K562 (cell line): ENCODE data around the gene RHEB. TPM values are rescaled to one million over a fixed set of nuclear protein-coding genes. Genes with fewer than 3 reads are reported as not detected.

ENCODE experiments used
- ATAC-seq: fragments of 200-7000 bp; cut with Tn5 transposase; 3 replicates; pipeline ENCODE4 v1.9.1; 2020; ENCODE audit warnings: moderate library complexity
- BruUV-seq: library from RNA; stranded (reverse); fragments of 400-500 nt; replicated peaks from 2 replicates; lab custom pipeline; 2021; lab: Mats Ljungman, UMichigan
- CTCF ChIA-PET: fragments of 300-600 bp; formaldehyde crosslinking; extraction: SDS; loops from one replicate; lab custom pipeline; 2021; ENCODE audit warnings: low intra/inter-chr PET ratio; lab: Yijun Ruan, JAX
- POLR2A ChIA-PET: fragments of 300-600, 350-650 bp; sonication (Branson Sonifier 250); formaldehyde crosslinking; extraction: SDS; loops from one replicate; lab custom pipeline; 2021; ENCODE audit warnings: antibody characterized with exemption, inconsistent platforms; lab: Yijun Ruan, JAX
- DNase-seq, 4 experiments: peaks; one replicate each; pipeline versions ENCODE4 v3.0.0 to v3.0.0-alpha.2; 2011 to 2018; ENCODE audit warnings: low spot score in 3 of 4, mixed read lengths in 3 of 4; ENCODE audit errors: extremely low read depth in 1 of 4
- FAIRE-seq: peaks from 2 replicates; lab custom pipeline; 2011; peaks lifted over from hg19 to GRCh38; lab: Jason Lieb, UNC
- H2AFZ ChIP-seq: 2 replicates; pipeline ENCODE4 v1.6.0; 2011; ENCODE audit warnings: low read depth, low read length, control low read depth, inconsistent platforms
- H3K27ac ChIP-seq: fragments of 200-600 bp; 3 replicates; pipeline ENCODE4 v1.8.0; 2011; ENCODE audit warnings: low read depth, mild to moderate bottlenecking, control low read depth, inconsistent platforms, low read length, moderate library complexity, mixed read lengths; ENCODE audit errors: extremely low read depth
- H3K27me3 ChIP-seq, 2 experiments: fragments of 300-600 bp in 1 of 2; 2 replicates in 1 of 2; 3 replicates in 1 of 2; pipeline versions ENCODE4 v1.6.0 to v1.8.0; 2011; ENCODE audit warnings: inconsistent platforms in 2 of 2, low read length in 2 of 2, mild to moderate bottlenecking in 1 of 2, mixed read lengths in 1 of 2, moderate library complexity in 1 of 2; ENCODE audit not compliant: control insufficient read depth in 2 of 2, insufficient read depth in 2 of 2
- H3K36me3 ChIP-seq: fragments of 300-600 bp; 3 replicates; pipeline ENCODE4 v1.8.0; 2011; ENCODE audit warnings: mild to moderate bottlenecking, low read length, inconsistent platforms; ENCODE audit not compliant: control insufficient read depth, insufficient read depth
- H3K4me1 ChIP-seq, 2 experiments: fragments of 200-600 bp in 1 of 2; replicated peaks in 1 of 2; 2 replicates in 1 of 2; 3 replicates in 1 of 2; pipeline versions ENCODE4 v1.5.1 to v1.8.0; 2011; ENCODE audit warnings: inconsistent platforms in 2 of 2, low read length in 2 of 2, mild to moderate bottlenecking in 1 of 2, mixed read lengths in 1 of 2, moderate library complexity in 1 of 2; ENCODE audit not compliant: control insufficient read depth in 2 of 2, insufficient read depth in 2 of 2
- H3K4me2 ChIP-seq: 2 replicates; pipeline ENCODE4 v1.6.1; 2011; ENCODE audit warnings: low read length, control low read depth, inconsistent platforms, mixed read lengths; ENCODE audit not compliant: insufficient read depth
- H3K4me3 ChIP-seq: fragments of 200-600 bp; sonication (generic), shearing (Covaris generic); 2 replicates; pipeline ENCODE4 v1.5.1; 2016; ENCODE audit warnings: control low read depth, inconsistent platforms
- H3K79me2 ChIP-seq: fragments of 200-600 bp; 3 replicates; pipeline ENCODE4 v1.8.0; 2011; ENCODE audit warnings: low read length, inconsistent platforms; ENCODE audit not compliant: control insufficient read depth, insufficient read depth
- H3K9ac ChIP-seq, 2 experiments: 2 replicates each; pipeline versions ENCODE4 v1.6.0 to v1.6.1; 2011; ENCODE audit warnings: low read depth in 2 of 2, low read length in 2 of 2, control low read depth in 1 of 2, inconsistent platforms in 1 of 2, mild to moderate bottlenecking in 1 of 2, mixed read lengths in 1 of 2; ENCODE audit not compliant: insufficient read depth in 1 of 2
- H3K9me1 ChIP-seq: one replicate; pipeline ENCODE4 v1.6.0; 2011; ENCODE audit warnings: inconsistent platforms, mild to moderate bottlenecking, low read length, moderate library complexity; ENCODE audit not compliant: control insufficient read depth, insufficient read depth
- H3K9me3 ChIP-seq: replicated peaks from 2 replicates; pipeline ENCODE4 v1.5.1; 2011; ENCODE audit warnings: low read depth, low read length, inconsistent platforms; ENCODE audit not compliant: control insufficient read depth, insufficient read depth
- H4K20me1 ChIP-seq: replicated peaks from 2 replicates; pipeline ENCODE4 v1.6.1; 2011; ENCODE audit warnings: low read length, inconsistent platforms, mixed read lengths; ENCODE audit not compliant: control insufficient read depth, insufficient read depth
- BACH1 ChIP-seq: fragments of 200-800 bp; sonication (Bioruptor generic); IDR thresholded peaks from 2 replicates; pipeline ENCODE4 v1.6.1; 2016; ENCODE audit warnings: missing genetic modification characterization, missing compliant biosample characterization
- CEBPG ChIP-seq, 3 experiments: fragments of 200-800 bp in 1 of 3; sonication (Bioruptor generic) in 1 of 3; sonication (generic) in 1 of 3; formaldehyde crosslinking in 1 of 3; IDR thresholded peaks in 2 of 3; conservative IDR thresholded peaks in 1 of 3; 2 replicates each; pipeline versions ENCODE4 v1.6.1 to v1.8.0; 2016 to 2022; ENCODE audit warnings: missing compliant biosample characterization in 2 of 3, missing genetic modification characterization in 2 of 3, mild to moderate bottlenecking in 1 of 3, missing genetic modification reagents in 1 of 3
- CTBP1 ChIP-seq: fragments of 450-650 bp; IDR thresholded peaks from 2 replicates; pipeline ENCODE4 v1.6.1; 2016; ENCODE audit warnings: borderline replicate concordance
- FOSL1 ChIP-seq: fragments of 200-800 bp; sonication (Bioruptor generic); conservative IDR thresholded peaks from 2 replicates; pipeline ENCODE4 v1.6.1; 2016; ENCODE audit warnings: missing genetic modification characterization, missing compliant biosample characterization
- HDAC1 ChIP-seq, 2 experiments: fragments of 450-650 bp; IDR thresholded peaks; 2 replicates each; pipeline ENCODE4 v1.6.1; 2016 to 2017; ENCODE audit warnings: inconsistent platforms in 1 of 2, mild to moderate bottlenecking in 1 of 2, moderate library complexity in 1 of 2
- HDAC2 ChIP-seq: fragments of 450-650 bp; IDR thresholded peaks from 2 replicates; pipeline ENCODE4 v1.6.1; 2016; ENCODE audit warnings: mild to moderate bottlenecking
- JUNB ChIP-seq: fragments of 450-650 bp; formaldehyde crosslinking; conservative IDR thresholded peaks from 2 replicates; pipeline ENCODE4 v1.4.0; 2020; ENCODE audit warnings: mild to moderate bottlenecking
- PCBP2 ChIP-seq: fragments of 200-400 bp; formaldehyde crosslinking; IDR thresholded peaks from 2 replicates; pipeline ENCODE4 v1.6.1; 2018; ENCODE audit warnings: low read length, low read depth, mild to moderate bottlenecking, moderate library complexity; ENCODE audit not compliant: poor library complexity, severe bottlenecking
- SNIP1 ChIP-seq: fragments of 450-650 bp; IDR thresholded peaks from 2 replicates; pipeline ENCODE4 v1.7.1; 2017; ENCODE audit warnings: low read depth, mild to moderate bottlenecking
- SPI1 ChIP-seq: IDR thresholded peaks from 2 replicates; pipeline ENCODE4 v1.6.1; 2011; ENCODE audit warnings: low read depth, low read length, control low read depth, borderline replicate concordance
- TCF7 ChIP-seq: sonication (generic); IDR thresholded peaks from 2 replicates; pipeline ENCODE4 v1.6.1; 2016; ENCODE audit warnings: antibody characterized with exemption, borderline replicate concordance
- TEAD1 ChIP-seq, 2 experiments: fragments of 450-650 bp in 1 of 2; sonication (generic) in 1 of 2; formaldehyde crosslinking; IDR thresholded peaks; 2 replicates each; pipeline versions ENCODE4 v1.4.0 to v1.8.0; 2020 to 2022; ENCODE audit warnings: mild to moderate bottlenecking in 2 of 2, missing genetic modification reagents in 1 of 2
- TEAD4 ChIP-seq, 2 experiments: sonication (generic) in 1 of 2; formaldehyde crosslinking in 1 of 2; IDR thresholded peaks; 2 replicates each; pipeline versions ENCODE4 v1.6.1 to v1.8.0; 2012 to 2022; ENCODE audit warnings: borderline replicate concordance in 1 of 2, inconsistent platforms in 1 of 2, low read length in 1 of 2, mild to moderate bottlenecking in 1 of 2, missing genetic modification reagents in 1 of 2
- THAP12 ChIP-seq: fragments of 250-450 bp; sonication (Bioruptor Pico); IDR thresholded peaks from 2 replicates; pipeline ENCODE4 v1.9.0; 2021; ENCODE audit warnings: mild to moderate bottlenecking, inconsistent platforms
- YBX1 ChIP-seq: fragments of 450-650 bp; IDR thresholded peaks from 2 replicates; pipeline ENCODE4 v1.7.1; 2016; ENCODE audit warnings: mild to moderate bottlenecking
- ZNF830 ChIP-seq: fragments of 250-450 bp; sonication (Bioruptor Pico); IDR thresholded peaks from 2 replicates; pipeline ENCODE4 v1.5.0; 2021; ENCODE audit warnings: mild to moderate bottlenecking
- WGBS: fragments of 100-300 bp; shearing (Covaris generic); methylation state at CpG from one replicate; pipeline ENCODE4 v1.1.6; 2016; ENCODE audit warnings: low coverage, mixed read lengths; ENCODE audit not compliant: insufficient coverage; ENCODE audit errors: missing lambda C conversion rate; 5-methylcytosine and 5-hydroxymethylcytosine counted together
- in situ Hi-C: fragments of 300-500 bp; cut with MboI; formaldehyde crosslinking; loops from 4 replicates; pipeline ENCODE4 v1.15.0; 2018; ENCODE audit warnings: inconsistent platforms, mixed read lengths
- intact Hi-C: fragments of 100-400 bp; cut with micrococcal nuclease; formaldehyde crosslinking; loops from 2 replicates; pipeline ENCODE4 v1.14.2; 2022
- polyA plus RNA-seq, 8 experiments: library from polyadenylated mRNA; depleted of rRNA in 4 of 8; stranded (reverse) in 5 of 8; unstranded in 3 of 8; fragments of >200 nt; fragmentation: Nextera tagmentation in 2 of 8; fragmentation: Illumina TruSeq in 1 of 8; extraction: Ambion mirVana in 2 of 8; extraction: Trizol in 1 of 8; gene quantifications; 2 replicates each; pipeline versions ENCODE4 v1.2.1 to v1.2.3, GENCODE V29; 2011 to 2014; ENCODE audit warnings: inconsistent platforms in 1 of 8, missing spikeins in 1 of 8
- total RNA-seq, 7 experiments: library from RNA; depleted of rRNA in 6 of 7; stranded (reverse); fragments of >200 nt in 6 of 7; fragmentation: Illumina TruSeq in 2 of 7; extraction: Trizol in 2 of 7; gene quantifications; 2 replicates each; pipeline versions ENCODE4 v1.2.1 to v1.2.3, GENCODE V29; 2011 to 2021; ENCODE audit warnings: low replicate concordance in 1 of 7

The RHEB gene
- total and polyA plus RNA-seq, 9 of the 15 experiments (the other 6 are each of a cell fraction or from before 2014, with no cell fraction given): 28.5 to 249 (median 182) TPM

- Histone ChIP-seq H3K9me3 (no peaks in the 10 kb centered on the region), H3K4me3 (no peak overlapping the region), H4K20me1 (peaks cover 20% of the 10 kb centered on the region), H3K9ac (no peak overlapping the region), H3K27me3 (no peaks in the 10 kb centered on the region), H3K4me1 (peaks cover 8 to 13% of the 10 kb centered on the region in 2 experiments; a peak in 4 of 5 replicates), H3K9me1 (peaks cover 4% of the 10 kb centered on the region), H2AFZ (no peak overlapping the region), H3K27ac (no peak overlapping the region), H3K79me2 (peaks cover 84% of the 10 kb centered on the region), H3K36me3 (peaks cover 52% of the 10 kb centered on the region), H3K4me2 (no peak overlapping the region)
- TF ChIP-seq CTBP1: peak; percentile 44; the same call in 1 of the 2 replicates
- TF ChIP-seq THAP12: no peak
- TF ChIP-seq TEAD4 (IDR thresholded peaks at IDR 0.05; ENCODE audit: low read length): peak; percentile 50
- no peak for TF ChIP-seq TEAD4 (CRISPR knock-in tag; IDR thresholded peaks at IDR 0.05; ENCODE audit: borderline replicate concordance)
- TF ChIP-seq TCF7: no peak
- TF ChIP-seq PCBP2: no peak
- TF ChIP-seq CEBPG (CRISPR knock-in tag; IDR thresholded peaks at IDR 0.05): 0 out of 2 replicates have a peak, but pooled peaks have one; percentile 33
- 0 out of 4 replicates have a peak, but pooled peaks of 1 of the 2 experiments have one; percentile 12 for TF ChIP-seq CEBPG (tag; conservative IDR thresholded peaks at IDR 0.05 in 1 of 2, IDR thresholded peaks at IDR 0.05 in 1 of 2)
- no peak for TF ChIP-seq ZNF830 (CRISPR knock-in tag)
- TF ChIP-seq BACH1 (tag): no peak
- TF ChIP-seq YBX1: no peak
- peak in 1 of 2 experiments; percentile 75; a peak in 1 of 4 replicates for TF ChIP-seq TEAD1 (CRISPR knock-in tag; IDR thresholded peaks at IDR 0.05)
- peak; percentile 96 for TF ChIP-seq SPI1
- no peak for TF ChIP-seq JUNB (CRISPR knock-in tag)
- TF ChIP-seq SNIP1: no peak
- no peak for TF ChIP-seq HDAC1 (IDR thresholded peaks at IDR 0.05)
- TF ChIP-seq FOSL1 (tag): peak; percentile 52
- no peak for TF ChIP-seq HDAC2
- ChIA-PET POLR2A (interaction anchor here (1.3 to 1.4 kb wide), 3 partner anchors 8 to 18 kb away, joined by 4 to 5 read pairs (median 4); no protein-coding TSS in a partner anchor), CTCF (interaction anchor here (0.6 kb wide), 1 partner anchor 291 kb away, joined by 3 read pairs; no protein-coding TSS in a partner anchor)
- 79% methylated on average over 3 of the region's 3 CpGs for WGBS
- FAIRE-seq (no peak), DNase-seq (no peak), ATAC-seq (no peak)
- no TSS peak for BruUV-seq
- intact Hi-C loops: no loop called here
- in situ Hi-C loops: no loop called here
Measured at GRCh38 chr7:151491859-151492258, 27.8 kb downstream of the RHEB start.
